Hepatocyte (in vitro differentiated cells): ENCODE results near the gene KCNJ5.

Experiments used
- CTCF ChIP-seq: fragments of 200-600 bp; sonication (generic); IDR thresholded peaks from 2 replicates; pipeline ENCODE4 v1.5.1; 2016; ENCODE audit warnings: antibody characterized with exemption, mild to moderate bottlenecking; ENCODE audit not compliant: poor library complexity
- EZH2phosphoT487 ChIP-seq: fragments of 200-600 bp; sonication (generic); IDR thresholded peaks from one replicate; pipeline ENCODE4 v1.6.1; 2018; ENCODE audit warnings: antibody characterized with exemption, mild to moderate bottlenecking, low read depth, moderate library complexity; ENCODE audit not compliant: unreplicated experiment, severe bottlenecking

- TF ChIP-seq CTCF (no peak), EZH2phosphoT487 (no peak)
Measured at GRCh38 chr11:128929468-128929867, 38.3 kb downstream of the KCNJ5 start.
